HEK293T (cell line): Measurements from ENCODE around the gene MRAP2.
"Not testable (repeated sequence)": the region's sequence is repeated elsewhere in the genome, so short reads cannot be mapped to it uniquely, and the experiment has no call there.

Experiments used
- CTCF ChIA-PET: fragments of 350-600 bp; formaldehyde crosslinking; extraction: SDS; loops from one replicate; lab custom pipeline; 2021; ENCODE audit warnings: antibody characterized with exemption, inconsistent platforms; lab: Yijun Ruan, JAX
- POLR2A ChIA-PET: fragments of 350-600 bp; formaldehyde crosslinking; extraction: SDS; loops from one replicate; lab custom pipeline; 2020; ENCODE audit warnings: antibody characterized with exemption, inconsistent platforms; lab: Yijun Ruan, JAX
- DNase-seq: peaks from one replicate; pipeline ENCODE4 v3.0.0; 2012; ENCODE audit warnings: mixed read lengths; ENCODE audit errors: extremely low spot score
- ARNT ChIP-seq: fragments of 450-650 bp; IDR thresholded peaks from 2 replicates; pipeline ENCODE4 v1.6.1; 2017; ENCODE audit warnings: mild to moderate bottlenecking
- BHLHE40 ChIP-seq: fragments of 450-650 bp; IDR thresholded peaks from 2 replicates; pipeline ENCODE4 v1.6.1; 2016; ENCODE audit warnings: mild to moderate bottlenecking, moderate library complexity, borderline replicate concordance
- CTBP1 ChIP-seq: fragments of 450-650 bp; IDR thresholded peaks from 2 replicates; pipeline ENCODE4 v1.6.1; 2016; ENCODE audit warnings: borderline replicate concordance
- ELF4 ChIP-seq: fragments of 450-650 bp; IDR thresholded peaks from 2 replicates; pipeline ENCODE4 v1.6.1; 2017; ENCODE audit warnings: antibody characterized with exemption
- FOXA1 ChIP-seq: fragments of 450-650 bp; IDR thresholded peaks from 2 replicates; pipeline ENCODE4 v1.6.1; 2016; ENCODE audit warnings: mild to moderate bottlenecking
- FOXK2 ChIP-seq: fragments of 450-650 bp; IDR thresholded peaks from 2 replicates; pipeline ENCODE4 v1.6.1; 2016; ENCODE audit warnings: mild to moderate bottlenecking
- FOXM1 ChIP-seq: fragments of 450-650 bp; IDR thresholded peaks from 2 replicates; pipeline ENCODE4 v1.6.1; 2017; ENCODE audit warnings: mild to moderate bottlenecking, borderline replicate concordance
- HDGF ChIP-seq: fragments of 450-650 bp; IDR thresholded peaks from 2 replicates; pipeline ENCODE4 v1.6.1; 2017; ENCODE audit warnings: antibody characterized with exemption, borderline replicate concordance
- L3MBTL2 ChIP-seq: fragments of 450-650 bp; conservative IDR thresholded peaks from 2 replicates; pipeline ENCODE4 v1.6.1; 2016; ENCODE audit warnings: mild to moderate bottlenecking
- LEF1 ChIP-seq: fragments of 450-650 bp; IDR thresholded peaks from 2 replicates; pipeline ENCODE4 v1.6.1; 2017; ENCODE audit warnings: mild to moderate bottlenecking, borderline replicate concordance
- NFRKB ChIP-seq: fragments of 450-650 bp; IDR thresholded peaks from 2 replicates; pipeline ENCODE4 v1.6.1; 2016; ENCODE audit warnings: mild to moderate bottlenecking, moderate library complexity
- SP1 ChIP-seq: fragments of 450-650 bp; IDR thresholded peaks from 2 replicates; pipeline ENCODE4 v1.6.1; 2017
- SUZ12 ChIP-seq: fragments of 450-650 bp; IDR thresholded peaks from 2 replicates; pipeline ENCODE4 v1.6.1; 2016; ENCODE audit warnings: mild to moderate bottlenecking
- TARDBP ChIP-seq: fragments of 450-650 bp; IDR thresholded peaks from 2 replicates; pipeline ENCODE4 v1.6.1; 2016
- ZNF384 ChIP-seq: fragments of 450-650 bp; IDR thresholded peaks from 2 replicates; pipeline ENCODE4 v1.6.1; 2016
- TF ChIP-seq, protein P1 (sequence below): fragments of 450-650 bp; IDR thresholded peaks from 2 replicates; pipeline ENCODE4 v1.6.1; 2016

Gene MRAP2

DNA sequence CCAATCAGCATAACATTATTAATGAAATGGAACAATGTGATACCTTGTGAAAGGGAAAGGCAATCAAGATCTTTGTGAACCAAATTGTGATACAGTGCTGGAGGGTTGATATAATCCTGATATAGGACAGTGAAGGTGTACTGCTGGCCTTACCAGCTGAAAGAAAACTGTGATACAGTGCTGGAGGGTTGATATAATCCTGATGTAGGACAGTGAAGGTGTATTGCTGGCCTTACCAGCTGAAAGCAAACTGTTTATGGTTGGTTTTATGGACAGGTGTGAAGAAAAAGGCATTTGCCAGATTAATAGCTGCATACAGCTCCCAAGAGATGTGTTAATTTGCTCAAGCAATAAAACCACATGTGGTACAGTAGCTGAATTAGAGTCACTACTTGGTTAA lies 73.9 kb downstream of the MRAP2 start:
- ChIA-PET POLR2A (no interaction called here), CTCF (no interaction called here)
- DNase-seq, result no peak
- no peak for TF ChIP-seq NFRKB
- no peak for TF ChIP-seq ZNF384
- no peak for TF ChIP-seq BHLHE40
- TF ChIP-seq FOXA1, result no peak
- no peak for TF ChIP-seq FOXM1
- no peak for TF ChIP-seq HDGF
- TF ChIP-seq ELF4, result no peak
- no peak for TF ChIP-seq L3MBTL2
- no peak for TF ChIP-seq CTBP1
- no peak for TF ChIP-seq ARNT
- TF ChIP-seq, protein P1, sequence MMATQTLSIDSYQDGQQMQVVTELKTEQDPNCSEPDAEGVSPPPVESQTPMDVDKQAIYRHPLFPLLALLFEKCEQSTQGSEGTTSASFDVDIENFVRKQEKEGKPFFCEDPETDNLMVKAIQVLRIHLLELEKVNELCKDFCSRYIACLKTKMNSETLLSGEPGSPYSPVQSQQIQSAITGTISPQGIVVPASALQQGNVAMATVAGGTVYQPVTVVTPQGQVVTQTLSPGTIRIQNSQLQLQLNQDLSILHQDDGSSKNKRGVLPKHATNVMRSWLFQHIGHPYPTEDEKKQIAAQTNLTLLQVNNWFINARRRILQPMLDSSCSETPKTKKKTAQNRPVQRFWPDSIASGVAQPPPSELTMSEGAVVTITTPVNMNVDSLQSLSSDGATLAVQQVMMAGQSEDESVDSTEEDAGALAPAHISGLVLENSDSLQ, result no peak
- no peak for TF ChIP-seq TARDBP
- no peak for TF ChIP-seq SP1
- no peak for TF ChIP-seq FOXK2
- no peak for TF ChIP-seq LEF1
- no peak for TF ChIP-seq SUZ12

DNA sequence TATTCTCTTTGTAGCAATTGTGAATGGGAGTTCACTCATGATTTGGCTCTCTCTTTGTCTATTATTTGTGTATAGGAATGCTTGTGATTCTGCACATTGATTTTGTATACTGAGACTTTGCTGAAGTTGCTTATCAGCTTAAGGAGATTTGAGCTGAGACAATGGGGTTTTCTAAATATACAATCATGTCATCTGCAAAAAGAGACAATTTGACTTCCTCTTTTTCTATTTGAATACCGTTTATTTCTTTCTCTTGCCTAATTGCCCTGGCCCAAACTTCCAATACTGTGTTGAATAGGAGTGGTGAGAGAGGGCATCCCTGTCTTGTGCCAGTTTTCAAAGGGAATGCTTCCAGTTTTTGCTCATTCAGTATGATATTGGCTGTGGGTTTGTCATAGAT lies 77.8 kb downstream of the MRAP2 start:
- not testable (repeated sequence) for DNase-seq

GRCh38 chr6:84114933-84115594 lies 81.5 kb downstream of the MRAP2 start:
- DNase-seq, POLR2A ChIA-PET: not testable (repeated sequence)

More for the DNA sequence above, 77.8 kb downstream of the MRAP2 start:
- CTCF ChIA-PET, POLR2A ChIA-PET: not testable (repeated sequence)

DNA sequence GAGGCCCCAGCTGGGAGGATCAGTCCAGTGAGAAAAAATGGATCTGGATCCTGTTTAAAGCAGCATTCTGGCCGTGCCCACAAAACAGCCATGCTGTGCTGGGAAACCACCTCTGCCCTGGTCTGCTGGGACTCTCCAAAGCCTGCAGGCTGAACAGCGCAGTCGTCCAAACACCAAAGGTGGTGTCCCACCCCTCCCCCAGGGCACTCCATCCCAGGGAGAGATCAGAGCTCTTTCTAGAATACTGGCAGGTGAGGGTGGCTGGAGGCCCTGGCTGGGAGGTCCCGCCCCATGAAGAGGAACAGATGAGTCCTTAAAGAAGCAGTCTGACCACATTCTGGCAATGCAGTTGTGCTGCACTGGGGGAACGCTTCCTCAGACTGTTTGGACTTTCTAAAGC lies 84.6 kb downstream of the MRAP2 start:
- ChIA-PET CTCF (no interaction called here), POLR2A (no interaction called here)
- no peak for DNase-seq
- TF ChIP-seq ZNF384 (no peak), SP1 (no peak), BHLHE40 (no peak), LEF1 (no peak), FOXM1 (no peak), HDGF (no peak), TARDBP (no peak), L3MBTL2 (no peak)
- TF ChIP-seq, protein P1, result no peak

More at GRCh38 chr6:84114933-84115594, 81.5 kb downstream of the MRAP2 start:
- CTCF ChIA-PET, result not testable (repeated sequence)

GRCh38 chr6:84119277-84119676 lies 85.7 kb downstream of the MRAP2 start:
- DNase-seq, result peak; percentile 14
- POLR2A ChIA-PET, result no interaction called here
- TF ChIP-seq FOXK2, result no peak
- no peak for TF ChIP-seq ELF4
- TF ChIP-seq BHLHE40, result no peak
- no peak for TF ChIP-seq ZNF384
- no peak for TF ChIP-seq CTBP1
- TF ChIP-seq, protein P1, result no peak
- CTCF ChIA-PET, result interaction anchor here (0.6 to 0.8 kb wide), 2 partner anchors 29 to 528 kb away, joined by 3 to 8 read pairs; no protein-coding TSS in a partner anchor

DNA sequence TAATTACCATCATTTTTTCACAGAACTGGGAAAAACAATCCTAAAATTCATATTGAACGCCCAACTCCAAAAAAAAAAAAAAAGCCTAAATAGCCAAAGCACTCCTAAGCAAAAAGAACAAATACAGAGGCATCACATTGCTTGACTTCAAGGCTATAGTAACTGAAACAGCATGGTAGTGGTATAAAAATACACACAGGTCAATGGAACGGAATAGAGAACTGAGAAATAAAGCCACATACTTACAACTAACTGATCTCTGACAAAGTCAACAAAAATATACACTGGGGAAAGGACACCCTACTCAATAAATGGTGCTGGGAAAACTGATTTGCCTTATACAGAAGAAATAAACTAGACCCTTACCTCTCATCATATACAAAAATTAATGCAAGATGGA lies 89.6 kb downstream of the MRAP2 start:
- ChIA-PET CTCF (no interaction called here), POLR2A (no interaction called here)
- DNase-seq, result no peak
- TF ChIP-seq SUZ12 (no peak), L3MBTL2 (no peak), HDGF (no peak), LEF1 (no peak), BHLHE40 (no peak), CTBP1 (no peak), FOXM1 (no peak), SP1 (no peak), ARNT (no peak), ELF4 (no peak), FOXA1 (no peak), NFRKB (no peak), FOXK2 (no peak), ZNF384 (no peak), TARDBP (no peak)
- TF ChIP-seq, protein P1, result no peak

DNA sequence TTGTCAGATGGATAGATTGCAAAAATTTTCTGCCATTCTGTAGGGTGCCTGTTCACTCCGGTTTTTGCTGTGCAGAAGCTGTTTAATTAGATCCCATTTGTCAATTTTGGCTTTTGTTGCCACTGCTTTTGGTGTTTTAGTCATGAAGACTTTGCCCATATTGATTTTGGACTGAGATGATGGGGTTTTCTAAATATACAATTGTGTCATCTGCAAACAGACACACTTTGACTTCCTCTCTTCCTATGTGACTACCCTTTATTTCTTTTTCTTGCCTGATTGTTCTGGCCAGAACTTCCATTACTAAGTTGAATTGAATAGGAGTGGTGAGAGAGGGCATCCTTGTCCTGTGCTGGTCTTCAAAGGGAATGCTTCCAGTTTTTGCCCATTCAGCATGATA lies 96.0 kb downstream of the MRAP2 start:
- CTCF ChIA-PET, POLR2A ChIA-PET, DNase-seq: not testable (repeated sequence)

- DNase-seq, CTCF ChIA-PET, POLR2A ChIA-PET: not testable (repeated sequence)
Observed at GRCh38 chr6:84133385-84133784, 99.8 kb downstream of the MRAP2 start.
